Activated gamma-delta T cell (primary cell): ENCODE measurements around the gene FBXO24.
"Not testable (repeated sequence)": the region's sequence is repeated elsewhere in the genome, so short reads cannot be mapped to it uniquely, and the experiment has no call there.

Experiments
- DNase-seq: peaks from one replicate; lab custom pipeline; 2025; lab: John Stamatoyannopoulos, UW
- total RNA-seq, 2 donors: gene quantifications; one replicate each; lab custom pipeline; 2026; lab: John Stamatoyannopoulos, UW

FBXO24 gene, protein sequence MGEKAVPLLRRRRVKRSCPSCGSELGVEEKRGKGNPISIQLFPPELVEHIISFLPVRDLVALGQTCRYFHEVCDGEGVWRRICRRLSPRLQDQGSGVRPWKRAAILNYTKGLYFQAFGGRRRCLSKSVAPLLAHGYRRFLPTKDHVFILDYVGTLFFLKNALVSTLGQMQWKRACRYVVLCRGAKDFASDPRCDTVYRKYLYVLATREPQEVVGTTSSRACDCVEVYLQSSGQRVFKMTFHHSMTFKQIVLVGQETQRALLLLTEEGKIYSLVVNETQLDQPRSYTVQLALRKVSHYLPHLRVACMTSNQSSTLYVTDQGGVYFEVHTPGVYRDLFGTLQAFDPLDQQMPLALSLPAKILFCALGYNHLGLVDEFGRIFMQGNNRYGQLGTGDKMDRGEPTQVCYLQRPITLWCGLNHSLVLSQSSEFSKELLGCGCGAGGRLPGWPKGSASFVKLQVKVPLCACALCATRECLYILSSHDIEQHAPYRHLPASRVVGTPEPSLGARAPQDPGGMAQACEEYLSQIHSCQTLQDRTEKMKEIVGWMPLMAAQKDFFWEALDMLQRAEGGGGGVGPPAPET
- total RNA-seq: 0.74 to 0.87 reads per million in 2 donors

- DNase-seq: peak; percentile 98
Measured at GRCh38 chr7:100586266-100587025, at the start of gene FBXO24. FBXO24 (plus strand) TSS chr7:100586328; CDS start chr7:100586626, 298 bp downstream.

DNA sequence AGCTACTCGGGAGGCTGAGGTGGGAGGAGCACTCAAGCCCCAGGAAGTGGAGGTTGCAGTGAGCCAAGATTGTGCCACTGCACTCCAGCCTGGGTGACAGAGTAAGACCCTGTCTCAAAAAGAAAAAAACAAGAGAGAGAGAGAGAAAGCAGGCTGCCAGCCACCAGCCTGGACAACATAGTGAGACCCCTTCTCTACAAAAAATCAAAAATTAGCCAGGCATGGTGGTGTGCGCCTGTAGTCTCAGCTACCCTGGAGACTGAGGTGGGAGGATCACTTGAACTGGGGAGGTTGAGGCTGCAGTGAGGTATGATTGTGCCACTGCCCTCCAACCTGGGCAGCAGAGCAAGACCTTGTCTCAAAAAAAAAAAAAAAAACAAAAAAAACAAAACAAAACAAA lies 49.4 kb upstream of the FBXO24 start:
- not testable (repeated sequence) for DNase-seq

- no peak for DNase-seq
Measured at GRCh38 chr7:100538348-100538653, 47.8 kb upstream of the FBXO24 start.

DNA sequence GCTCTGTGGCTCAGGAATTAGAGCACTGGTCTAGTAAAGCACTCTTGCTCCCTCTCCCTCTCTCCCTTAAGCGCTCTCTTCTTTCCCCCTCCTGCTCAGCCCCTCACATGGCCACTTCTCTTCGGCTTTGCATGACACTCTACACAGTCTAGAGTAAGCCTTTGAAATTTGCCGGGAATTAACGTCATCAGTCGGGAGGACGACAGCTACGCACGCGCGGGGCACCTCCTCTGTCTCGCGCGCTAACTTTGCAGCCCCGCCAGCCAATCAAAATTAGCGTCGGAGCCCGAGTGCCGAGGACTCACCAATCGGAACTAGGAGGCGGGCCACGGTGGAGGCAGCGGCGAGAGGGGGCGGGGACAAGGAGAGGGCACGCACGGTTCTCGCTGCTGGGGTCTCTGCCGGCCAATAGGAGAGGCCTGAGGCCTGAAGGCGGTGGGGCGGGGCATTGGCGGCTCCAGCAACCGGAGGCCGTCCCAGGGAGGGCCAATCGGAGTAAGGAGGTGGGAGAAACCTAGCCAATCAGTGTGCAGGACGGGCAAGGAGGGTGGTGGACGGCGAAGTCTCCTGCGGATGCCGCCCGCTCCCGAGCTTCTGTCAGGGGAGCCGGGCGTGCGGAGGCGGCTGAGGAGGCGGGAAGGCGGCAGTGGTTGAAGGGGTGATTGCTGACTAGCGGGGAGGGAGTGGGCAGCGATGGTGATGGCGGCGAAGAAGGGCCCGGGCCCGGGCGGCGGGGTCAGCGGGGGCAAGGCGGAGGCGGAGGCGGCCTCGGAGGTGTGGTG lies 47.3 kb upstream of the FBXO24 start, which contains the start of gene AGFG2:
AGFG2 (plus strand) TSS at position 550 of the 782 bp plus-strand sequence; CDS start at position 694, 144 bp downstream.
- DNase-seq: peak; percentile 99

DNA sequence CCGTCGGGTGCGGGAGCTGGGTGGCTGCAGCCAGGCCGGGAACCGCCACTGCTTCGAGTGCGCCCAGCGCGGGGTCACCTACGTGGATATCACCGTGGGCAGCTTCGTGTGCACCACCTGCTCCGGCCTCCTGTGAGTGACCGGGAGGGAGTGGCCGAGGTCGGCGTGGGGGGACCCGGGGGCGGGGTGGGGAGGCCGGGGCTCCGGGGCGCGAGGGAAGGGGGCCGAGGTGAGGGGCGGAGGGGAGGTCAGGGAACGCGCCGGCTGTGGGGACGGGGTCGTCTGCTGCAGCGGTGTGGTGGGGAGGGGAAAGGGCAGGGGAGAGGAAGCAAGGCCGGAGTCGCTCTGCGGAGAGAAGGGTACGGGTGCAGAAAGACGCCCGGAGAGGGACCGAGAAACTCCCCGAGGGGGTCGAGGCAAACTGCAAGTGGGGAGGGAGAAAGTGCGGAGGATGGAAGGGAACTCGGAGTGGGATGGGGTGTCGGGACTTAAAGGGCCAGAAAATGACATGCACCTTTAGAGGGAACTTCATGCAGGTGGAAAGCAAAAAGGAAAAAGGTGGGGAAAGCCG lies 46.6 kb upstream of the FBXO24 start:
- DNase-seq: no peak

DNA sequence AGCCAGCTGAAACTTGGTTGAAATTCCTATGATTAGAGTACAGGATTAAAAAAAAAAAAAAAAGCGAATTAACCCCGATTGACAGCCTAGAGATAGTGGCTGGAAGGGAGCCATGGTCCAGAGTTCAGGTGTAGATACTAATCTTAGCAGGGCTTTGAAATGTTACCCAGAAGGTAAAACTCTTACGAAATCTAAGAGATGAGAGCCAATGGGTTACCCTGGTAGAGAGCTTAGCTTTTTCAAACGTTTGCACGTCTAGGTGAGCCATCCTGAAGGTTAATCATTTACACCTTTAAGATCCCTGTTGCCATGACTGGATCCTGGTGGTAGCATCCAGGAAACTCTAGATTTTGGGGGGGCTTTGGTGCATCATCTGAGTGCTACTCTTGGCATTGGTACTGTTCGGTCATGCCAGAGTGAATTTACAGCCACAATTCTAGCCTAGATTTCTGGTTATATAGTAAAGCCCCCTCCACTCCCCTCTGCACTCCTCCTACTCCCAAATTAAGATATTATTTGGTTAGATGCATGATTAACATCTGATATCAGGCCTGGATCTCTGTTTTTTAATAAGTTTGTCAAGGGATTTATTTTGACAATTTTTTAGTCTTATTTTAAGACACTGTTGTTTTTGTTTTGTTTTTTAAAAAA lies 45.9 kb upstream of the FBXO24 start:
- no peak for DNase-seq

DNA sequence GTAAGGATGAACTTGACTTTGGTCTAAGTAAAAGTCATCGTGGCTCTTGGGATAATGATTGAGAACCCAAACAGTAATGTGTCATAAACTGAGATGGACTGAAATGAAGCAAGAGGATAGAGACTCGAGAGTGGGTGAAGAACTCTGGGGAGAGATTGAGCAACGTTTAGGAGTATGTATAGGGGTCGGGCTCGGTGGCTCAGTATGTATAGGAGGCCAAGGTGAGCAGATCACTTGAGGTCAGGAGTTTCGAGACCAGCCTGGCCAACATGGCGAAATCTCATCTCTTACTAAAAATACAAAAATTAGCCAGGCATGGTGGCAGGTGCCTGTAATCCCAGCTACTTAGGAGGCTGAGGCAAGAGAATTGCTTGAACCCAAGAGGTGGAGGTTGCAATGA lies 44.8 kb upstream of the FBXO24 start:
- DNase-seq: not testable (repeated sequence)

DNA sequence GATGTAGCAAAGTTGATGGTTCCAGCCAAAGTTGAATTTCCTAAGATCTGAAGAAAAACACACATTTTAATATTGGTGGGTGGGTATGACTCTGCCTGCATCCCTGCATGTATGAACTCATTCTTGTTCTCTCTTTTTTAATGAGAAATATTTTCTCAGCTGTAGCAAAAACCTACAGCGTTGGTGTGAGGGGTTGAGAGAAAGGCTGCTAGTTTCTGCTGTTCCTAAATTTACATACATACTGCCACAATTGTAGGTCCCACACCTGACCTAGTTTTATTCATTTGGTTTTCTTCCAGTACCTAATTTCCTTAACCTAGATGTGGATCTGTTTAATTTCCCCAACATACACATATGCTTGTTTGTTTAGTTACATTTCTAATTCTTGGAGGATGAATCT lies 42.5 kb upstream of the FBXO24 start:
- no peak for DNase-seq

- no peak for DNase-seq
Measured at GRCh38 chr7:100544386-100544785, 41.7 kb upstream of the FBXO24 start.

GRCh38 chr7:100544967-100545359 lies 41.2 kb upstream of the FBXO24 start:
- no peak for DNase-seq

GRCh38 chr7:100545360-100546128 lies 40.6 kb upstream of the FBXO24 start:
- no peak for DNase-seq

- no peak for DNase-seq
Measured at GRCh38 chr7:100546129-100546925, 39.8 kb upstream of the FBXO24 start.

- DNase-seq: no peak
Measured at GRCh38 chr7:100546926-100547800, 39.0 kb upstream of the FBXO24 start.

DNA sequence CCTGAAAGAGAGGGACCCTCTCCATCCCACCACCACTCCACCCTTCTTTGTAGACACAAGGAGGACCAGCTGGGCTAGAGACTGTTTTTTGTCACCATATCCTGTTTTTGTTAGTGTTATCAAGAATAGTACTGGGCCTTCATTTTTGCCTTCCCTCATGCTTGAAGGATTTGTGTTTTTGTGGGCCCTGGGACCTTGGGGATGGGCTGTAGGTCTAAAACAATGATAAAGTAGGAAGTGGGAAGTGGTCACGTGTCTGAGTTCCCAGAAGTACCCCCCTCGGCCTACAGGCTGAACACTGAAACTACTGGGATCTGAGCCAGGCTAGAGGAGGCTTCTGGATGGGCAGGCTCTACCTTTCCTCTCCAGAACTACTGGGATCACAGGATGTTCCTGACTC lies 38.3 kb upstream of the FBXO24 start:
- DNase-seq: no peak

DNA sequence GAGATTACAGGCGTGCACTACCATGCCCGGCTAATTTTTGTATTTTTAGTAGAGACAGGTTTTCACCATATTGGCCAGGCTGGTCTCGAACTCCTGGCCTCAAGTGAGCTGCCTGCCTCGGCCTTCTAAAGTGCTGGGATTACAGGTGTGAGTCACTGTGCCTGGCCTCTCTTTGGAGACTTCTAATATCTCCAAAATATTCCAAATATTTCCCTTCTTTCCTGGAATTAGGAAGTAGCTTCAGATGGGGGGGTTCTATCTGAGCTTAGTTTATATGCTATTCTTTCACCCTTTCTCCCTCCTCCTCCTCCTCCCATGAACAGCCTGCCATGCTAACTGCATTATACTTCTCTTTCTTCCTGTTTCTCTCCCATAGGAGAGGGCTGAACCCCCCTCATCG lies 37.7 kb upstream of the FBXO24 start:
- not testable (repeated sequence) for DNase-seq

DNA sequence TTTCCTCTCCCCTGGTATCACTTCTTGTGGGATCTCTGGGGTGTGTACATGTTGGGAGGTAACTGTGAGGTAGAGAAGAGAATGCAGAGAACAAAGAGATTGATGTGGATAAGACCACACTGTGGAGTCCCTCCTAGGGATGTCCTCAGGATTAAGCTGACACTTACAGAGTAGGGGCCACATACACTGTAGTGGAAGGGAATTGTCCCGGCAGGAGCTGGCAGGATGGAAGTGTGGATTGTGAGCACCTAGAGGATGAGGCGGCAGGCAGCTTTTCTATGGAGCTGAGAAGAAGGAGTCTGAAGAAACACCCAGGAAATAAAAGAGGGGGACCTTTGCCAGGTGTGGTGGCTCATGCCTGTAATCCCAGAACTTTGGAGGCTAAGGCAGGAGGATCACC lies 33.6 kb upstream of the FBXO24 start:
- no peak for DNase-seq

GRCh38 chr7:100553032-100553431 lies 33.1 kb upstream of the FBXO24 start:
- no peak for DNase-seq

- no peak for DNase-seq
Measured at GRCh38 chr7:100555701-100556100, 30.4 kb upstream of the FBXO24 start.
